GDM1 (cell line): Measurements from ENCODE around the gene MICA.

Experiments
- DNase-seq: peaks from one replicate; lab custom pipeline; 2025; lab: John Stamatoyannopoulos, UW

The MICA gene

DNA sequence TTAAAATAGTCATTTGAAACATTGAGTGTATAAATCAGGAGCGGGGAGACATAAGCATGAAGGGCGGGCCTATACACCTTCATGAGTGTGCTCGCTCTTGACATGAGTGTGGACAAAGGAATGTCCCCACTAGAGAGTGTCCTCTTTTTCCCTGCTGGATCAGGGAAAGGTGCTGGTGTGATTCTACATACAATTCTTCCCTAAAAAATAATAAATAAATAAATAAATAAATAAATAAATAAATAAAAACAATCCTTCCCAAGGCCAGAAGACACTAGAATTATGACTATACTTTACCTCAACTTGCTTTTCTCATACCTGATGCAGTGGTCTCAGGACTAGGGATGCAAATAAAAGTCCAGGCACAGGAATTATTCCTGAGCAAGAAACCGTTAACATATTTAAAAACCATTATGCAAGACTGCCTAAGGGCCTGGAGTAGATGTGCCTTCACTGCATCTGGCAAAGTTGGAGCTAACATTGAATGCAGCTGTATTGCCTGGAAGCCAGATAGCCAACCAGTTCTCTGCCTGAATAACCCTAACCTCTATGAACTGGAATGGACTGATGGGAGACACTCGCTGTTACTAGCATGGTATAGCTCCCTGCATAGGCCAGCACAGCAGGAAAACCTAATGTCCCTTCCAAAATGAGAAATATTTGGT is 57.1 kb downstream of the MICA start:
- DNase-seq: no peak

DNA sequence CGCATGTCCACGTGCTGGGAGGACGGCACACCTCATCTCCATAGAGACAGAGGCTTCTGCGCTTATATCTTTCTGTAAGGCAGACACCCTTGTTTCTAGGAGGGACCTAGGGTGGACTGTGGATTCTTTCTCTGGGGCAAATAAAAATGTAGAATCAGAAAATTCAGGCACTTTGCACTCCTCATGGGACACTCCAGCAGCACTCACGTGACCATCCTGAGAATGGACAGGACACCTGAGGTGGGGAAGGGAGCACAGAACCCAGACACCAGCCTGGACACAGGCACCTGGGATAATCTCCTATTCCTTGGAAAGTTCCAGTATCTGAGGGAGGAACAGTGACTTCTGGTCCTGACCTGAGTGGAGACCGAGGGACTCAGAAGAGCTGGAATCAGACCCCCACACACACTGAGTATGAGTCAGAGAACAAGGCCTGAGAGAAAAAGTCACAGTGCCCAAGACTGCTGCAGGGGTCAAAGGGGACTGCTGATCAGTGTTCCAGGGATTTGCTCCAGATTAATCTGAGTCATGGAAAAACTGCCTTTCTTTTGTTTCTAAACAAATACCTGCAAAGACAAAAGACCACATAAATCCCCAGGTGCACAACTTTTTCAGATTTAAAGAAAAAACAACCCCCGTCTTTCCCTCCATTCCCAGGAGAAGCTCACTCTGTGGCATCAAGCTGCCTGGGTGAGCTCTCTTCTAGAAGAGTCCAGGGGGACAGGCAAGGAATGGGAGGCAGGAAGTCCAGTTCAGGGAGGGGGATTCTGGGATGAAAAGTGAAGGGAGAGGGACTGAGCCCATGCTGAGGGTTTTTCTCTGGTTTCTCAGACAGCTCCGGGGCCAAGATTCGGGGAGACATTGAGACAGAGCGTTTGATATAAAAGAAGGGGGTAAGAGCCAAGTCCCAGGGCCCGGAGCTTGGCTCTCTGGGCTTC is 58.9 kb downstream of the MICA start:
- no peak for DNase-seq

GRCh38 chr6:31462964-31463870 is 59.8 kb downstream of the MICA start:
- no peak for DNase-seq

DNA sequence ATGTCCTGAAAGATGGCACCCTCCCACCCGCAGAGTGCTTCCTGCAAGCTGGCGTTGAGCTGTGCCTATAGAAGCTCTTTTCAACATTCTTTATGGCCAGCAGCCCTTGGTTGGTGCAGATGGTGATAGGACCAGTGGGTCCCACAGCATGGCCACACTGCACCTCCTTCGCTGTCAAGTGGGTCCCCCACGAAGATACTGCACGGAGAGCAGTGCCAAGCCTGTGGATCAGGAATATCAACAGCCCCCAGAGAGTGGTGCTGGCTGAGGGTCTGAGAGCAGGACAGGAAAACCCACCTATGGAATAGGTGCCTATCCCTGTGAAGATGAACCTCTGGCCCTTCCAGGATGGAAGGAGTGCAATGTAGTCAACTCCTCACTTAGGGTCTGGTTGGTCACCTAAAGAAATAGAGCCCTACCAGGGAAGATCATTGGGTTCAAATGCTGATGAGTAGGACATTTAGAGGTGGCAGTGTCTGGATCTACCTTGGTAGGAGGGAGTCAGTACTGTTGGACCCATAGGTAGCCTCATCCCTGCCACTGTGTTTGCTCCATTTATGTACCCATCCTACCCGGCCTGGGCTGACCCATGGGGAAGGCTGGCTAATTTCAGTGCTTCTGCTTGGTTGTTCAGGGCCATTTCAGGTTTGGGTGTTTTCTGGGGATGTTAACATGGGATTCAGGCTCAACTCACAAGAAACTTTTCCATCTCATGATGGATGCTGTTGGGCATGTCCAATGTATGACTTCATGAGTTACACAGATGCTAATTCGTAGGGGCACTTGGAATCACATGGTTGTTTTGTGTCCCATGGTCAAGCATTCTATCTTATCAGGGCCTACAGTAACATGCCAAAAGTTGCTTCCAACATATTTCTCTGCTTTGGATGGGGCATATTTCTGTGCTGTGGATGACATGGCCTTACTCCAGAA is 61.1 kb downstream of the MICA start:
- DNase-seq: no peak
